ENCODE results near the gene ABCG8.

GRCh38 chr2:43791035-43791765 is 47.6 kb upstream of the ABCG8 start:
- TF ChIP-seq POLR2A (IDR thresholded peaks at IDR 0.05) (no peak), CTCF (IDR thresholded peaks at IDR 0.05 in 4 of 5, conservative IDR thresholded peaks at IDR 0.05 in 1 of 5) (no peak)

Data from gastrocnemius medialis (tissue), 4 donors.